NOMO-1 treated with DMSO at 0.1 percent for 48 hours (cell line): ENCODE data around the gene UMODL1.
"Not testable (repeated sequence)": the region's sequence is repeated elsewhere in the genome, so short reads cannot be mapped to it uniquely, and the experiment has no call there.

Source experiments
- DNase-seq: peaks from one replicate; lab custom pipeline; 2025; ENCODE audit not compliant: unreplicated experiment; lab: John Stamatoyannopoulos, UW

UMODL1 gene

DNA sequence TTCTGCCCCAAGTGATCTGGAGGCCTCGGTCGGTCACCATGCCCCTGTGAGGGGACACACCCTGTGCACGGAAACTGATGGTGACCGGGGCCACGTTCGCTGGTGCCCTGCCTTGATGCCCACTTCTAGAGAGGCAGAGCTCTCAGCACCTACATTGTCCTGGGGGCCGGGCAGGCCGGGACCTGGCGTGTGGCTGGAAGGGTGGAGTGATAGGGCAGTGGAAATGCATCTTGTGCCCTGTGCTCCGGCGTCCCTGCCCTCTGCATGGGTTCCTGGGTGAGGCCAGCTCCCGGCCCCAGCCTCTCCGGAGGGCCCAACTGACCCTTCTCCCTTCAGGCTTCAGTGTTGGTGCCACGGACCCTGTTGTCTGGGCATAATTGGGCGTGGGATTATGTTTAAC, 11.0 kb upstream of the UMODL1 start:
- no peak for DNase-seq

GRCh38 chr21:42061195-42061985, 9.7 kb upstream of the UMODL1 start:
- DNase-seq, result peak; percentile 93

DNA sequence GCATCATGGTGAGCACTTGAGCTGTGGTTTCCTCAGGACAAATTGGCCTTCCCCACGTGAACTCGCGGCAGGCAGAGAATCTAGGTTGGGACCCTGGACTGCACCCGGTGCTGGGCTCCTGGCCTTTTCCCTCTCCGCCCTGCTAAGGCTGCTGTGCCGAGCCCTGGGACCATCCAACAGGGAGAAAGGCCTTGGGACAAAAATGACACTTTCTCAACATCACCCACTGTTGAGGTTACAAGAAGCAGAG, 9.2 kb upstream of the UMODL1 start:
- DNase-seq, result no peak

DNA sequence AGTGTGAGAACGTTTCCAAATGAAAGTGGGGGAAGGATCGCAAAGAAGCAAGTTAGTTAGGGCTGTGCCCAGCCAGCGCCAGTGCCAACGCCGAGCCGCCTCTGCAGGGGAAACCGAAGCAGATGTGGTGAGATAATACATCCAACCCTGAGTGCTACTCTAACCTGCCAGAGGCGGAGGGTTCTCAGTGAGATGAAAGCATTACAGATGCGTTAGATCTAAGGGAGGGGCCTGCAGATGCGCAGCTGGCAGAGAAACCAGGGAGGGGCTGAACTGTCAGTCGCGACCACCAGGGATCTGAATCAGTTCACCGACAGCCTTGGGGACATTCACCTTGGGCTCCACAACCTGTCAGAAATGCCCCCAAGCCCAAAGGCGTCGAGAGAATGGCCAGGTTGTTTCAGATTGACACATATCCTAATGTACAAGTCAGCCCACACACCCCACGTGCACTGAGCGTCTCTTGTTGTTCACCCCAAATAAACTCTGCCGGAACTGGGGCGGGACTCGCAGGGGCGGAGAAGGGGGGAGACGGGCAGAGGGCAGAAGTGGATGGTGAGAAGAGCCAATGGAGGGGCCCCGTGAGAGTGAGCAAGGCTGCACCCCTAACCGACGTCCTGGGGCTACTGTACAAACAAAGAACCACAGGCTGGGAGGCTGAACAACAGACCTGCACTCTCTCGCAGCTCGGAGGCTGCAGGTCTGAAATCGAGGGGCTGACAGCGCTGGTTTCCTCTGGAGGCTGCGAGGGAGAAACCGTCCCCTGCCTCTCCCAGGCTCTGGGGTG, 8.7 kb upstream of the UMODL1 start:
- peak; percentile 76 for DNase-seq

DNA sequence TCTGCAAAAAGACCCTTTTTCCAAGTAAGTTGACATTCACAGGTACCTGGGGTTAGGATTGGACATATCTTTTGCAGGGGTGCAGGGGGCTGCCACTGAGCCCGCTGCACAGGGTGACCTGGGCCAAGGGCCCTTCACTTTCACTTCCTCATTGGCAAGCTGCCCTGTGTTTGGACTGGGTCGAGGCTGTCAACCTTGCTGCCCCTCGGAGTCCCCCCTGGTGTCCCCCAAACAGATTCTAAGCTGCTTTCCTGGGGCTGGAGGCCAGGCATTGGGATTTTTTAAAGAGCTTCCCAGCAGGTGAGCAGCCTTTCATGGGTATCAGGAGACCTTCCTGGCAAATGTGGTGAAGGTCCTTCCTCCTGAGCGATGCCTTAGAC, 7.9 kb upstream of the UMODL1 start:
- peak; percentile 32 for DNase-seq

DNA sequence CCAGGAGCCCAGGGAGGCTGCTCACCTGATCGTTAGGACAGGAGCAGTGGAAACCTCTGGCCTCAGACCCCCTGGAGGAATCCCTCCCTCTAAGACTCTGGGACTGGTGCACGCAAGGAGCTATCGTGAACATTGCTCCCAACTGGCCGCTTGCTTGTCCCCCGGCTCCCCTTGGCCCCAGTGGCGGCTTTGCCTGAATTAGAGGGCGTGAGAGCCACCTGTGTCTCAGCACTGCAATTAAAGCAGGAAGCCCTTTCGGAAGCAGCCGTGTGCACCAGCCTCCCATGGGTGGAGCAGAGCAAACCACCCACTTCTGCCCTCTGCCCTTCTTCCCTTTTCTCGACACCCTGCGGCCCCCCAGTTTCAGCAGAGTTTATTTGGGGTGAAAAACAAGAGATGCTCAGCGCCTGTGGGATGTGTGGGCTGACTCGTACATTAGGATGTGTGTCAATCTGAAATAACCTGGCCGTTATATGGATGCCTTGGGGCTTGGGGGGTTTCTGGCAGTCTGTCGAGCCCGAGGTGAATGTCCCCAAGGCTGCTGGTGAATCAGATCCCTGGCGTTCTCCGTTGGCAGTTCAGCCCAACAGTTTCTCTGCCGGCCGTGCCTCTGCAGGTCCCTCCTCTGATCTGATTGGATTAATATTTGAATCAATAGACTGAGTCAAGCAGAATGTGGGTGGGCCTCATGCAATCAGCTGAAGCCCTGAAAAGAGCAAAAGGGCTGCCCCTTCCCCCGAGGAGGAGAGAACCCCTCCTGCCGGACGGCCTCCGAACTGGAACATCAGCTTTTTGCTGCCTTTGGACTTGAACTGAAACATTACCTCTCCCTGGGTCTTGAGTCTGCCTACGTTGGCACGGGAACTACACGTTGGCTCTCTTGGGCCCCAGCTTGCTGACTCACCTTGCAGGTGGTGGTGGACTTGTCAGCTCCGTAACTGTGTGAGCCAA, 7.3 kb upstream of the UMODL1 start:
- DNase-seq, result peak; percentile 76

GRCh38 chr21:42066521-42066920, 4.6 kb upstream of the UMODL1 start:
- DNase-seq, result no peak

- DNase-seq, result no peak
These were observed 3.4 kb upstream of the UMODL1 start for GRCh38 chr21:42067531-42068255.

GRCh38 chr21:42068256-42068545, 2.9 kb upstream of the UMODL1 start:
- DNase-seq, result no peak

GRCh38 chr21:42068592-42068991, 2.5 kb upstream of the UMODL1 start:
- no peak for DNase-seq

DNA sequence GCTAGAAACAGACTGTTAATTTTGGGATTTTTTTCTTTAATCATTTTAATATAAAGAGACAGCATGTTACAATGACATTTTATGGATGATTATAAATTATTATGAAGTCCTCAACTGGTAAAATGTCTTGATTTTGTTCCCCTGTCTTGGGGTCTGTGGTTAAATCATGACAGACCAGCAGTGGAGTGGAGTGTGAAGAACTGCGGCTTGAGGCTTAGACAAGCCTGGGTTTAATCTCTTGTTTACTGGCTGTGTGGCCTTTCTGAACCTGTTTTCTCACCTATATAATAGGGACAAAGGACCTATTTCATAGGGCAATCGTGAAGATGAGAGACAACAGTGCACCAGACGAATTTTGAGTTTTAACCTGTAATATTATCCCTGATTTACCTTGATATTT, 1.8 kb upstream of the UMODL1 start:
- DNase-seq, result no peak

DNA sequence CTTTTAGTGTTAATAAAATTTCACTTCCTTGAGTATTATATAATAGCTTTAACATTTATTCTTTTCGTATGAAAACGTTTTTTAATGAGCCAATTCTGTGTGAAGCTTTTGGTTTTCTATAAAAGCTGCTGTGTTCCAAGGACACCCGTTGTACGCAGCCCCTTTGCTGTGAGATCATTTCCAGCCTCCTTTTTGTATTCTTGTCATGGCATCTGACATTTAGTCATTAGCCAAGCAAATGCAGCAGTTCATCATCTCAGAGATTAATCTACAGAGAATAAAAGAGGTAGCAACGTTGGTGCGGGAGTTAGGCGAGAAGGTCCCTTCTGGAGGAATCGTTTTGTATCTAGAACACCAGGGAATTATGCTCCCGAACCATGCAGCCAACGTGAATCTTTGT, 1.3 kb upstream of the UMODL1 start:
- DNase-seq, result no peak

- DNase-seq, result no peak
These were observed 2.3 kb downstream of the UMODL1 start for GRCh38 chr21:42073145-42074099.

DNA sequence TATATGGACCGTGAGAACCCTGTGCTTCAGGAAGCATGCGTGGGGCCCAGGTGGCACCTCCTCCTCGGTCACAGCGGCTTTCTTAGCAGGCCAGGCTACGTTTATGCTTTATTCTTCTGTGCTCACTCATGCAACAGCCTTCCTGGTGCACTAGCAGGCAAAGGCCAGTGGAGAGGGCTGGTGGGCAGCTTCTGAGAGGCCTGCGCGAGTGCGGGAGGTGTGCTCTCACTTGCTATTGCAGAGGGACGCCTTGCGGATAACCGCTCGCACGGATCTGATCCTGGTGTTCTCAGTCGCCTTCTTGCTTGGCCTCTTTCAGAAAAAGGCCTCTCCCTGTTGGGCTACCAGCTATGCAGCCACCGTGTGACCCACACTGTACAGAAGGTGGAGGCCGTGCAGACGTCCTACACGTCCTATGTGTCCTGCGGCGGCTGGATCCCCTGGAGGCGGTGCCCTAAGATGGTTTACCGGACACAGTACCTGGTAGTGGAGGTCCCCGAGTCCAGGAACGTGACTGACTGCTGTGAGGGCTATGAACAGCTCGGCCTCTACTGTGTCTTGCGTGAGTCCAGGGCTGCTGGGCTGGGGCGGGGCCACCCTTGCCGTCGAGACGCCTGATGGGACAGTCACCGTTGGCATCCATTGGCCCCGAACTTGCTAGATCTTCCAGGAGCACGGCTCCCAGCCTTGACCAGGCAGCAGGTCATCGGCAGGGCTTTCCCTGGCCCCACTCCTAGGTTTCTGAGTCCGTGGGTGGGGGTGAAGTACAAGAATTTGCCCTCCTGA, 4.8 kb downstream of the UMODL1 start:
- DNase-seq, result no peak

- DNase-seq, result peak; percentile 16
These were observed 6.6 kb downstream of the UMODL1 start for GRCh38 chr21:42077685-42078238.

- DNase-seq, result not testable (repeated sequence)
These were observed 7.3 kb downstream of the UMODL1 start for GRCh38 chr21:42078247-42079007.

DNA sequence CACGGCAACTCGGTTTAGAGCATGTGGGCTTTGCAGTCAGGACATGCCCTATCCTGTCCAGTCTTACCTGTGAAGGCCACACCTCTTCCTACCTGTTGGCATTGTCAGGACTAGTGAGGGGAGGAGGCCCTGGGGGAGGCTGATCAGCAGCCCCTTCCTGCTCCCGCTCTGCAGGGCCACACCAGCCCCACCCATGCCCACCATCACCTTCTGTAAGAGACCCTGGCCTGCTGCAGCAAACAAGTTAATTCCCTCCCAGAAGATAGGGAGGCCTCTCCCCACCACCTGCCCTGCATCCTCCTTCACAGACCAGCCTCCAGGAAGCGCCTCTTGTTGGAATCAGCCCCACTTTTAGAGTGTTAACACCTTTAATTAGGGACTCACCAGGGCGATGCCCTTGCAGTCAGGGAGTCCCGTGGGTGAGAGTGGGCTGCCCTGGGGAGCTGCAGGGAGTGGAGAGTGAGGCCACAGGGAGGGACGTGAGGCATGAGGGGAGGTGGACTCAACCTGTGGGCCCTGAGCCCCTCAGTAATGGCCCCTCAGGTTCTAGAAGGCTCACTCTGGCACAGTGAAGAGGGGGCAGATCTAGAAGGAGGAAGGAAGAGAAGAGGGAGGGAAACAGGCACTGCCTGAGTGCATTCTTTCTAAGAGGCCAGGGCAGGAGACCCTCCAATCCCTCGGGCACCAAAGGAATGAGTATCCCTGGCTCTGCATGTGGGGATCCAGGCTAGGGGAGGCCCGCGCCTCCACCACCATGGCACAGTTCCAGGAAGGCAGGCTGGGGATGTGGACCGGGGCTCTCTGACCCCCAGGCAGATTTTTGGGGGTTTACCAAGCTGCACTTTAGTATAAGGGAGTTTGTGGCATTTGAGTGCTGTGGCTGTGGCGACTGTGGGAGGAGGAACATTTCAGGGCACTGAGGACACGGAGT, 8.2 kb downstream of the UMODL1 start:
- DNase-seq, result no peak
